H9 (cell line): ENCODE measurements around the gene TPSAB1. TPM values are rescaled to one million over a fixed set of nuclear protein-coding genes. Genes with fewer than 3 reads are reported as not detected.

Experiments used
- DNase-seq: peaks from one replicate; pipeline ENCODE4 v3.0.0-alpha.2; 2017
- H2AFZ ChIP-seq: one replicate; pipeline ENCODE4 v1.6.1; 2013; ENCODE audit warnings: mild to moderate bottlenecking, low read length, control low read depth, moderate library complexity
- H2AK5ac ChIP-seq: 2 replicates; pipeline ENCODE4 v1.6.1; 2013; ENCODE audit warnings: low read length, control low read depth, mixed read lengths; ENCODE audit not compliant: insufficient read length
- H2BK120ac ChIP-seq: one replicate; pipeline ENCODE4 v1.6.1; 2013; ENCODE audit warnings: low read depth, mild to moderate bottlenecking, low read length, control low read depth, inconsistent platforms; ENCODE audit not compliant: poor library complexity, severe bottlenecking
- H2BK12ac ChIP-seq: 2 replicates; pipeline ENCODE4 v1.6.1; 2013; ENCODE audit warnings: low read length, control low read depth, mixed read lengths, low read depth; ENCODE audit not compliant: insufficient read length
- H2BK15ac ChIP-seq: 2 replicates; pipeline ENCODE4 v1.6.1; 2013; ENCODE audit warnings: low read depth, low read length, control low read depth
- H2BK20ac ChIP-seq: one replicate; pipeline ENCODE4 v1.6.1; 2013; ENCODE audit warnings: low read depth, mild to moderate bottlenecking, low read length, control low read depth, inconsistent platforms; ENCODE audit not compliant: poor library complexity, severe bottlenecking
- H2BK5ac ChIP-seq: 2 replicates; pipeline ENCODE4 v1.6.1; 2013; ENCODE audit warnings: low read length, control low read depth, mixed read lengths; ENCODE audit not compliant: insufficient read length
- H3K14ac ChIP-seq: 2 replicates; pipeline ENCODE4 v1.6.1; 2013; ENCODE audit warnings: low read length, control low read depth; ENCODE audit not compliant: insufficient read depth
- H3K18ac ChIP-seq: 2 replicates; pipeline ENCODE4 v1.6.1; 2013; ENCODE audit warnings: low read depth, mild to moderate bottlenecking, mixed read lengths, low read length, control low read depth; ENCODE audit not compliant: insufficient read length
- H3K23ac ChIP-seq: 2 replicates; pipeline ENCODE4 v1.6.1; 2013; ENCODE audit warnings: low read length, control low read depth, mixed read lengths, low read depth; ENCODE audit not compliant: insufficient read length
- H3K23me2 ChIP-seq: 2 replicates; pipeline ENCODE4 v1.6.1; 2013; ENCODE audit warnings: low read depth, mild to moderate bottlenecking, mixed read lengths, low read length, control low read depth; ENCODE audit not compliant: insufficient read length, poor library complexity, severe bottlenecking
- H3K27ac ChIP-seq: 2 replicates; pipeline ENCODE4 v1.5.1; 2013; ENCODE audit warnings: low read length, control low read depth, mixed read lengths, low read depth; ENCODE audit not compliant: insufficient read length
- H3K27me3 ChIP-seq: 2 replicates; pipeline ENCODE4 v1.6.1; 2013; ENCODE audit warnings: low read length, control low read depth, inconsistent platforms; ENCODE audit not compliant: insufficient read depth
- H3K4ac ChIP-seq: 2 replicates; pipeline ENCODE4 v1.6.1; 2013; ENCODE audit warnings: low read depth, mild to moderate bottlenecking, control low read depth, inconsistent platforms, low read length, moderate library complexity
- H3K4me1 ChIP-seq: 2 replicates; pipeline ENCODE4 v1.6.1; 2013; ENCODE audit warnings: low read length, control low read depth, inconsistent platforms; ENCODE audit not compliant: insufficient read depth
- H3K4me2 ChIP-seq: 2 replicates; pipeline ENCODE4 v1.6.1; 2013; ENCODE audit warnings: low read length, control low read depth, mixed read lengths; ENCODE audit not compliant: insufficient read length, insufficient read depth
- H3K56ac ChIP-seq: 2 replicates; pipeline ENCODE4 v1.6.1; 2013; ENCODE audit warnings: low read depth, mild to moderate bottlenecking, mixed read lengths, low read length, control low read depth; ENCODE audit not compliant: insufficient read length
- H3K79me1 ChIP-seq: 2 replicates; pipeline ENCODE4 v1.6.1; 2013; ENCODE audit warnings: low read depth, mild to moderate bottlenecking, moderate library complexity, low read length, control low read depth, inconsistent platforms; ENCODE audit not compliant: insufficient read depth, poor library complexity, severe bottlenecking
- H3K79me2 ChIP-seq: 2 replicates; pipeline ENCODE4 v1.6.1; 2013; ENCODE audit warnings: low read length, control low read depth, inconsistent platforms; ENCODE audit not compliant: insufficient read depth
- H3K9ac ChIP-seq: 2 replicates; pipeline ENCODE4 v1.6.1; 2013; ENCODE audit warnings: low read length, control low read depth, mixed read lengths; ENCODE audit not compliant: insufficient read length; ENCODE audit errors: extremely low read depth
- H3K9me3 ChIP-seq: one replicate; pipeline ENCODE4 v1.6.1; 2013; ENCODE audit warnings: low read depth, low read length, inconsistent platforms; ENCODE audit not compliant: control insufficient read depth
- H3T11ph ChIP-seq: one replicate; pipeline ENCODE4 v1.6.1; 2013; ENCODE audit warnings: mild to moderate bottlenecking, low read length, control low read depth, inconsistent platforms
- H4K20me1 ChIP-seq: one replicate; pipeline ENCODE4 v1.6.1; 2013; ENCODE audit not compliant: control insufficient read depth, insufficient read length, insufficient read depth
- H4K5ac ChIP-seq: 2 replicates; pipeline ENCODE4 v1.6.1; 2013; ENCODE audit warnings: low read depth, mild to moderate bottlenecking, mixed read lengths, low read length, control low read depth; ENCODE audit not compliant: insufficient read length
- H4K8ac ChIP-seq: replicated peaks from 2 replicates; pipeline ENCODE4 v1.6.1; 2013; ENCODE audit warnings: low read length, control low read depth, mixed read lengths, low read depth; ENCODE audit not compliant: insufficient read length
- H4K91ac ChIP-seq: 2 replicates; pipeline ENCODE4 v1.6.1; 2013; ENCODE audit warnings: low read depth, mild to moderate bottlenecking, moderate library complexity, mixed read lengths, low read length, control low read depth; ENCODE audit not compliant: insufficient read length
- H3K27ac Mint-ChIP-seq, 3 experiments: 2 replicates in 2 of 3; 3 replicates in 1 of 3; pipeline ENCODE4 v1.8.0; 2020 to 2021; ENCODE audit warnings: mixed read lengths in 3 of 3, mild to moderate bottlenecking in 1 of 3, moderate library complexity in 1 of 3
- H3K27me3 Mint-ChIP-seq: 2 replicates; pipeline ENCODE4 v1.8.0; 2021; ENCODE audit warnings: low read depth, mild to moderate bottlenecking, moderate library complexity, mixed read lengths
- H3K36me3 Mint-ChIP-seq, 3 experiments: 2 replicates in 2 of 3; 3 replicates in 1 of 3; pipeline ENCODE4 v1.8.0; 2020 to 2021; ENCODE audit warnings: low read depth in 3 of 3, mixed read lengths in 3 of 3; ENCODE audit not compliant: insufficient read depth in 1 of 3
- H3K4me1 Mint-ChIP-seq, 2 experiments: 2 replicates each; pipeline ENCODE4 v1.8.0; 2020; ENCODE audit warnings: mixed read lengths in 2 of 2
- H3K4me3 Mint-ChIP-seq, 2 experiments: 2 replicates in 1 of 2; 3 replicates in 1 of 2; pipeline ENCODE4 v1.8.0; 2020 to 2021; ENCODE audit warnings: mild to moderate bottlenecking in 2 of 2, mixed read lengths in 2 of 2, moderate library complexity in 1 of 2
- H3K9me3 Mint-ChIP-seq, 2 experiments: 2 replicates in 1 of 2; 3 replicates in 1 of 2; pipeline ENCODE4 v1.8.0; 2020; ENCODE audit warnings: mild to moderate bottlenecking in 2 of 2, mixed read lengths in 2 of 2, moderate library complexity in 1 of 2
- WGBS: extraction: QIAGEN DNeasy Blood & Tissue Kit; methylation state at CpG from one replicate; pipeline ENCODE4 v1.1.7; 2013; ENCODE audit warnings: missing lambda C conversion rate, low lambda C conversion rate, mixed read lengths; ENCODE audit not compliant: insufficient read length; ENCODE audit errors: extremely low coverage; 5-methylcytosine and 5-hydroxymethylcytosine counted together
- total RNA-seq: library from RNA; stranded (reverse); gene quantifications from 2 replicates; pipeline ENCODE4 v1.2.1, GENCODE V29; 2021
- TF ChIP-seq, protein P1 (sequence below): fragments of 200-600 bp; sonication (generic); conservative IDR thresholded peaks from 3 replicates; pipeline ENCODE4 v1.8.0; 2021; ENCODE audit warnings: antibody characterized with exemption, mild to moderate bottlenecking

Gene TPSAB1
- total RNA-seq, 1 experiment from 2014 or later: not detected

DNA sequence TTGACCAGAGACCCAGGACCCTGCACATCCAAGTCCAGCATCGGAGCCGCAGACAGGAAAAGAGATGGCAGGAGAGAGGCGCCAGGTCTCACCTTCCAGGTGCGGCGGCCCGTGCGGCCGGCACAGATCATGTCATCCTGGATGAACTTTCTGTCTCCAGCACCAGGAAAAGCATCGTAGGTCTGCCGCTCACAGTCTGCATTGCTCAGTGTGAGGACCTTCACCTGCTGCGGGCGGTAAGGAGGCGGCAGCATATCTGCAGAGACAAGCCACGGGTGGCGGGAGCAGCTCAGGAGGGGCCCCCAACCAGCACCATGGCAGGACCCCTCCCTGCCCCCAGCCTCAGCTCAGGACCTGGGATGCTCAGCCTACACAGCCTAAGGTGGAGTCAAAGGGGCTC, 33.3 kb downstream of the TPSAB1 start:
- Histone ChIP-seq H3K9me3 (no peaks in the 10 kb centered on the region), H3K4me2 (no peak overlapping the region), H3K14ac (no peak overlapping the region), H4K8ac (no peak overlapping the region), H3T11ph (no peak overlapping the region), H3K27ac (no peak overlapping the region), H3K23me2 (no peaks in the 10 kb centered on the region), H2AK5ac (no peak overlapping the region), H3K79me1 (no peaks in the 10 kb centered on the region), H3K56ac (no peak overlapping the region), H4K20me1 (no peaks in the 10 kb centered on the region), H3K4me1 (no peaks in the 10 kb centered on the region; the same call in 1 of the 2 replicates), H2BK120ac (no peak overlapping the region), H2BK20ac (no peak overlapping the region), H2AFZ (no peak overlapping the region), H3K9ac (no peak overlapping the region), H2BK15ac (no peak overlapping the region), H3K23ac (no peak overlapping the region), H3K4ac (no peak overlapping the region), H3K79me2 (no peaks in the 10 kb centered on the region), H2BK12ac (no peak overlapping the region), H3K27me3 (no peaks in the 10 kb centered on the region), H4K5ac (no peak overlapping the region), H3K18ac (no peak overlapping the region), H2BK5ac (no peak overlapping the region), H4K91ac (no peak overlapping the region)
- Mint-ChIP-seq H3K4me1 (peaks cover 7 to 17% of the 10 kb centered on the region in 2 experiments), H3K36me3 (peaks cover 0 to 4% (median 0%) of the 10 kb centered on the region in 3 experiments; a peak in 2 of 7 replicates), H3K4me3 (no peak overlapping the region), H3K9me3 (peaks cover 0 to 2% of the 10 kb centered on the region in 2 experiments; a peak in 1 of 5 replicates), H3K27me3 (peaks cover 34% of the 10 kb centered on the region), H3K27ac (no peak overlapping the region)
- WGBS: no CpG with 5 or more reads among the region's 15 CpGs
- no peak for DNase-seq
- TF ChIP-seq, protein P1, sequence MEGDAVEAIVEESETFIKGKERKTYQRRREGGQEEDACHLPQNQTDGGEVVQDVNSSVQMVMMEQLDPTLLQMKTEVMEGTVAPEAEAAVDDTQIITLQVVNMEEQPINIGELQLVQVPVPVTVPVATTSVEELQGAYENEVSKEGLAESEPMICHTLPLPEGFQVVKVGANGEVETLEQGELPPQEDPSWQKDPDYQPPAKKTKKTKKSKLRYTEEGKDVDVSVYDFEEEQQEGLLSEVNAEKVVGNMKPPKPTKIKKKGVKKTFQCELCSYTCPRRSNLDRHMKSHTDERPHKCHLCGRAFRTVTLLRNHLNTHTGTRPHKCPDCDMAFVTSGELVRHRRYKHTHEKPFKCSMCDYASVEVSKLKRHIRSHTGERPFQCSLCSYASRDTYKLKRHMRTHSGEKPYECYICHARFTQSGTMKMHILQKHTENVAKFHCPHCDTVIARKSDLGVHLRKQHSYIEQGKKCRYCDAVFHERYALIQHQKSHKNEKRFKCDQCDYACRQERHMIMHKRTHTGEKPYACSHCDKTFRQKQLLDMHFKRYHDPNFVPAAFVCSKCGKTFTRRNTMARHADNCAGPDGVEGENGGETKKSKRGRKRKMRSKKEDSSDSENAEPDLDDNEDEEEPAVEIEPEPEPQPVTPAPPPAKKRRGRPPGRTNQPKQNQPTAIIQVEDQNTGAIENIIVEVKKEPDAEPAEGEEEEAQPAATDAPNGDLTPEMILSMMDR: no peak
